GM21576 (cell line): ENCODE measurements around the gene ABCB10.
A peak's percentile ranks its signal among the peaks of the same experiment; 100 is the strongest.
"Not testable (repeated sequence)": the region's sequence is repeated elsewhere in the genome, so short reads cannot be mapped to it uniquely, and the experiment has no call there.

Source experiments
- ATAC-seq: cut with Tn5 transposase; IDR thresholded peaks from one replicate; pipeline ENCODE4 v1.9.1; 2021; ENCODE audit warnings: mild to moderate bottlenecking, moderate library complexity; ENCODE audit not compliant: unreplicated experiment

Gene ABCB10

DNA sequence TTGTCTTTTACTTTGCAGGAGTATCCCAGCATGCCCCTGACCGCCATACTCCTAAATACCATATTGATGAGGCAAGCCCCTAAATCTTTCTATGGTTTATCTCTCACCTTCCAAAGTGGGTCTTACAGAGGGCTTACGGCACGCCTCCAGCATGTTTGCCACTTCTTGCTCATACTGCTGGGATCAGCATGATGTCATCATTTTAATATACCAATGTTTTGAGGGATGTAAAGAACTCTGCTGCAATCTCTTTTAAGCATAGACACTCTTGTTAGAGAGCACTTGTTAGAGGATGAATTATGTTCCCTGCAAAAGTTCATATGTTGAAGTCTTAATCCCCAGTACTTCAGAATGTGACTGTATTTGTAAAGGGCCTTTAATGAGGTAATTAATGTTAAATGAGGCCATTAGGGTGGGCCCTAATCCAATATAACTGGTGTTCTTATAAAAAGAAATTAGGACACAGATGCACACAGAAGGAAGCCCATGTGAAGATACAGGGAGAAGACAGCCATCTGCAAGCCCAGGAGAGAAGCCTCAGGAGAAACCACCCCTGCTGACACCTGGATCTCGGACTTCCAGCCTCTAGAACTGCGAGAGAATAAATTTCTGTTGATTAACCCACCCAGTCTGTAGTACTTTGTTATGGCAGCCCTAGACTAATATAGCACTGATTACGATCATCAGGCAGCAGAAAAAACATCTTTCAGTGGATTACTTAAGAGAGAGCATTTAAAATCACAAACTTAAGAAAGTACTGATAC lies 16.4 kb upstream of the ABCB10 start:
- no peak for ATAC-seq

DNA sequence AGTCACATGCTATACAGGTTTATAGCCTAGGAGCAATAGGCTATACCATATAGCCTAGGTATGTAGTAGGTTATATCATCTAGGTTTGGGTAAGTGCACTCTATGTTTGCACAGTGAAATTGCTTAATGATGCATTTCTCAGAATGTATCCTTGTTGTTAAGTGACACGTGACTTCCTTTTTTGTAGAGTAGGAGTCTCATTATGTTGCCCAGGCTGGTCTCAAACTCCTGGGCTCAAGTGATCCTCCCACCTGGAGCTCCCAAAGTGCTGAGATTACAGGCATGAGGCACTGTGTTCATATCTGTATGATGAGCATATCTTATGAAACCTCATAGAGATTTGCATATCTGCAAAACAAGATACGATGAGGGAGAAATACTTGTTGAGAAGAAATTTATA lies 13.8 kb upstream of the ABCB10 start:
- no peak for ATAC-seq

- no peak for ATAC-seq
Observed at GRCh38 chr1:229570891-229571516, 12.5 kb upstream of the ABCB10 start.

DNA sequence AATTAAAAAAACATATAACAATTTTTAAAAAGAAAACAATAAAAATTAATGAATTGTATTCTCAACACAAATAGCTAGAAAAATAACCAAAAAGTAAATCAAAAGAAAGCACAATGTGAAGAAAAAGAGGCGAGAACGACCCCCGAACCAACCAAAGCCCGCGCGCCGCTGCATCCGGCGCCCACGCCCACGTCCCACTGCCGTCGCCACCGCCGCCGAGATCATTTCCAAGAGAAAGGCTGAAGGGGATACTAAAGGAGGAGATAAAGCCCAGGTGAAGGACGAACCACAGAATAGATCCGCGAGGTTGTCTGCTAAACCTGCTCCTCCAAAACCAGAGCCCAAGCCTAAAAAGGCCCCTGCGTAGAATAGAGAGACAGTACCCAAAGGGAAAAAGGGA lies 11.8 kb upstream of the ABCB10 start:
- no peak for ATAC-seq

- ATAC-seq = no peak
Observed at GRCh38 chr1:229567109-229567868, 8.8 kb upstream of the ABCB10 start.

- no peak for ATAC-seq
Observed at GRCh38 chr1:229563701-229564100, 5.2 kb upstream of the ABCB10 start.

- no peak for ATAC-seq
Observed at GRCh38 chr1:229563241-229563640, 4.7 kb upstream of the ABCB10 start.

DNA sequence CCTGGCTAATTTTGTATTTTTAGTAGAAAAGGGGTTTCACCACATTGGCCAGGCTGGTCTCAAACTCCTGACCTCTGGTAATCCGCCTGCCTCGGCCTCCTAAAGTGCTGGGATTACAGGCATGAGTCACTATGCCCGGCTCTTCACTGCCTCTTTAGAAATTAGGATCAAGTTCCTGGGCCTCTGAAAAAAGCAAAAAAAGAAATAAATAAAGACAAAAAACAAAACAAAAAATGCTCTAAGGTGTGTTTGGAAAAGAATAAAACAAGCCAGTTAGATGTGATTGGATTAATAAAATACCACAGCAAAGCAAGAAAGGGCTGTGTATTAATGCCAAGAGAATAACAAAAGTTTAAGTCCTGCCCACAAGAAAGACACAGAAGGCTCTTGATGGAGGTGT lies 4.2 kb upstream of the ABCB10 start:
- no peak for ATAC-seq

DNA sequence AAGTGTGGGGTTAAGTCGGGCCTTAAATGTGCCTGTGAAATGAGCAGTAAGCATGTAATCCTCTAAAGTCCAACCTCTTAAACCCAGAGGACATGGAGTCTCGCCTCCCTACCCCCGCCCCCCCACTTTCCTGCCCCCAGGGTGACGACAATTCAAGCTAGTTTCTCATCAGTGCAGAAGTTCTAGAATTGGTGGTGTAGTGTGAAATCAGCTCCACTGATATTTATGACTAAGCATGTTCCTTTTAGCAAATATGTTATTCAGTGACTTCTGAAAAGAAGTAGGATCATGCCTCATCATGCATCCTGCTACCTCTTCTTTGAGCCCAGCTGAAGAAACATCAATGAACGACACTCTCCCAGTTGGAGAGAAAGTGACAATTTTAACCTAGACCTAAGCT lies 2.6 kb upstream of the ABCB10 start:
- no peak for ATAC-seq

DNA sequence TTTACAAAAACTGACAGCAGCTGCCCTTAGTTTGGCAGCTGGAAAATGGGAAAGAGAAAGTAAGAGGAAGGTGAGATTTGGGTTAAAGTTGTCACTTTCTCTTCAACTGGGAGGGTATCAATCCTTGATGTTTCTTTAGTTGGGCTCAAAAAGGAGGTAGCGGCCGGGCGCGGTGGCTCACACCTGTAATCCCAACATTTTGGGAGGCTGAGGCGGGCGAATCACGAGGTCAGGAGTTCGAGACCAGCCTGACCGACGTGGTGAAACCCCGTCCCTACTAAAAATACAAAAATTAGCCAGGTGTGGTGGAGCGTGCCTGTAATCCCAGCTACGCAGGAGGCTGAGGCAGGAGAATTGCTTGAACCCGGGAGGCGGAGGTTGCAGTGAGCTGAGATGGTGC lies 1.6 kb upstream of the ABCB10 start:
- ATAC-seq = not testable (repeated sequence)

GRCh38 chr1:229559336-229559801 lies 862 bp upstream of the ABCB10 start:
- ATAC-seq = not testable (repeated sequence)

DNA sequence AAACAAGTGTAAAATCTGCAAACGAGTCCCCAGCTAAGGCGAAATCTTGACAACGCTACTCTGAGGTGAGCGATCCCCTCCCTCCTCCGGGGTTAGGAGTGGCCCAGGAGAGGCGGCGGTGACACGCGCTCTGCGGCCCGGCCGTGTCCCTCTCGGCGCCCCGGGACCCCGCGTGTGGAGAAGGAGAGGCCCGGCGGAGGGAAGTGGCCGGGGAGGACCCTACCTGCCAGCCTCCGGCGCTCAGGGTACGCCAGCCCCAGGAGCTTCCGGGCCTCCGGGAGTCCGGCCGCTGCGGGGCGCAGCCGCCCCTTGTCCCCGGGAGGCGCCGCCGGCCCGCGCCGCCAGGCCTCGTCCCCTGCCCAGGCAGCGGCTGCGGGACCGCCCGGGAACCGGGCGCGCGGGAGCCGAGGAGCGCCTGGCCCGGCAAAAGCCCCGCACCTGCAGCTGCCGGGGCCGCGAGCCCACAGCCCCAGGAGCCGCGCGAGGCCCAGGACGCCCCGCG lies 543 bp downstream of the ABCB10 start:
- ATAC-seq = peak; percentile 29

GRCh38 chr1:229557200-229557850 lies 1.2 kb downstream of the ABCB10 start:
- ATAC-seq = peak; percentile 25

DNA sequence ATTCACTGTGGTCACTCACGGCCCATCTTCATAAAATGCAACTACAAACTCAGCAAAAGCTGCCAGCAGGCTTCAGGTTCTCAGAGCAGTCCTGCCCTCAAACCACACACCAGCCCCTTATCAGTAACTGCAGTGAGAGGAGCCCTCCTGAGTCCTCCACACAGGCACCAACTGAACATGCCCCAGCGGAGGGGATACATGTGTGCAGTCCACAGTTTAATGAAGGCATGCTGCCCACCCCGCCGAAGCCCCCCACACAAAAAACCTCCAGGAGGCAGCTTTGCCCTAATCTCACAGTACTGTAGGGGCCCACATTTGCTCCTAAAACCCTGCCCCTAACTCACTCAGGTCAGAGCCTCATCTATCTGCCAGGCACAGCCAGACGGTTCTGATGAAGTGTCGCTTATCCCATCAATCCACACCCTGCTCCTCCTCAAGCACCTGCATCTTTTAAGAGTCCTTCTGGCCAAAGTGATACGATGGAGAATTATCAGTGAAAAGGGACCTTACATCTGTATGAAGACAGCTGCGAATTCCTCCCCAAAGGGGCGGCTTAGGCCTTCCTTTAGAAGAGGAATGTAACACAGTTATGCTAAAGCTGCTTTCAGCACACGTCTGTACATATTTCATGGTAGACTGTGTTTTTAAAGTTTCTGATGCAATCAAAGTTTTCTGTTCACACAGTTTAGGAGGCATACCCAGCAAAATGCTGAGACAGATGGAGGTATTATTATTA lies 3.5 kb downstream of the ABCB10 start:
- no peak for ATAC-seq

GRCh38 chr1:229553621-229554130 lies 4.8 kb downstream of the ABCB10 start:
- no peak for ATAC-seq

GRCh38 chr1:229552732-229553131 lies 5.8 kb downstream of the ABCB10 start:
- no peak for ATAC-seq

DNA sequence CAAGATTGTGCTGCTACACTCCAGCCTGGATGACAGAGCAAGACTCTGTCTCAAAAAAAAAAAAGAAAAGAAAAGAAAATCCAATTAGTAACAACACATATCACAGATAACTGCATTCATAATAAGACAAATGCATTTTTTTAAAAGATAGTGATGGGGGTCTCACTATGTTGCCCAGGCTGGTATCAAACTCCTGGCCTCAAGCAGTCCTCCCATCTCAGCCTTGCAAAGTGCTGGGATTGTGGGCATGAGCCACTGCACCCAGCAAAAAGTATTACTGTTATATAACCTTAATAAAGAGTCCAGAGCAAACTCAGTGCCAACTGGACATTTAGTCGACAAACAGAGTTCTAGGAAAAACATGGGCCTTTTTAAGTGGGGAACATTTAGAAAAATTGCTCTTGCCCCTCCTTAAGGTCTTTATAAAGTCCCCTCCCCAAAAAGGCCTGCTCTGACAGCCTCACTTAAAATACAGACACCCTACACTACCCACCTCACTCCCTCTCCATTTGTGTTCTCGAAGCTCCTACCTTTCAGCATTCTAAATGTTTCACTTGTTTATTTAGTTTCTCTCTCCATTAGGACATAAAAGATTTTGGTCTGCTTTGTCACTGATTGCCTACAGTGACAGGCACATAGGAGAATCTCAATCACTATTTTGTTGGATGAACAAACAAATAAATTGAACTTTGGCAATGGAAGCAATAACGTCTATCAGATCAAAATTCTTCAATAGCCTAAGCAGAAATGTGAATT lies 7.5 kb downstream of the ABCB10 start:
- ATAC-seq = no peak

- ATAC-seq = no peak
Observed at GRCh38 chr1:229547542-229547941, 11.0 kb downstream of the ABCB10 start.

GRCh38 chr1:229544587-229544986 lies 13.9 kb downstream of the ABCB10 start:
- ATAC-seq = no peak
